Activated T-cell treated with anti-CD3 and anti-CD28 coated beads, Interleukin-2, amount 50 U/mL, for 48 hours (primary cell): ENCODE measurements around the gene RAD51AP1.

Source experiments
- DNase-seq, 2 experiments: peaks; one replicate each; pipeline ENCODE4 v3.0.0-alpha.2; 2020

The RAD51AP1 gene

DNA sequence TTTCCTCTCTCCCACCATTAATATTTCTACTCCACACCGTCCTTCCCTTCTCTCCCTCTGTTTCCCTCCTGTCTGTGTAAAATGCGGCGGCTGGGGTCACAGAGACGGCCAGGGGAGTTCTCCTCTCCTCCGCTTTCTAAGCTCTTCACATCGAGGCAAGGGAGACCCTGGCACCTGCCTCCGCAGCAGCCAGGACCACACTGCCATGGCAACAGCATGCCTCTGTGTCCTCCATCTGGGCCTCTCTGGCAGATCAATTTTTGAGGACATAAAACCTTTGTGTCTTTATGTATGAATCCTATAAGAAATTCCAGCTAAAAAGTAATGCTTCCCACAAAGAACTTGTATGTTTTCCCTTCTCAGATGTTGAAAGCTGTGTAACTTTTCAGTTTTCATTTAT, 64.7 kb downstream of the RAD51AP1 start:
- DNase-seq = no peak

DNA sequence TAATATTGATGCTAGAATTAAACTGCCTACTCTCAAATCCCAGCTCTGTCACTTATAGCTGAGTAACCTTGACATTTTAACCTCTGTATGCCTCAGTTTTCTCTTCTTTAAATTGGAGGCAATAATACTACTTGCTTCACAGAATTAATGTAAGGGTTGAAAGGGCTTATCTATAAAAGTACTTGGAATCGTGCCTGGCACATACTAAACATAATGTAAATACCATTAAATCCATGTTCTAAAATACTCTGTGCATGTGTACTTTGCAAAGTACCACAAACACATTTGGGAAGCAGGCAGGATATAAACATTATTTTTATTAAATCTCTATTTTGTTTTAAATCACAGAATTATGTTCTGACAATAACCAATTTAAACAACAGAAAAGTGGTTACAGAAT, 65.3 kb downstream of the RAD51AP1 start:
- DNase-seq = no peak

GRCh38 chr12:4604684-4605193, 66.0 kb downstream of the RAD51AP1 start:
- DNase-seq = peak; percentile 82 to 86

GRCh38 chr12:4607056-4607455, 68.4 kb downstream of the RAD51AP1 start:
- no peak for DNase-seq

GRCh38 chr12:4609071-4609470, 70.4 kb downstream of the RAD51AP1 start:
- DNase-seq = no peak
